Hindlimb muscle (tissue), 1 donor: ENCODE data around the gene DNAJC6. TPM values are rescaled to one million over a fixed set of nuclear protein-coding genes. Genes with fewer than 3 reads are reported as not detected.
"Not testable (repeated sequence)": the region's sequence is repeated elsewhere in the genome, so short reads cannot be mapped to it uniquely, and the experiment has no call there.

ENCODE experiments used
- DNase-seq: peaks from one replicate; pipeline ENCODE4 v3.0.0-alpha.2; 2013
- polyA plus RNA-seq: library from polyadenylated mRNA; unstranded; fragments of 120-200 nt; gene quantifications from one replicate; pipeline ENCODE4 v1.2.1, GENCODE V29; 2013; ENCODE audit not compliant: insufficient read length

DNAJC6 gene
- polyA plus RNA-seq: 0.56 TPM

DNA sequence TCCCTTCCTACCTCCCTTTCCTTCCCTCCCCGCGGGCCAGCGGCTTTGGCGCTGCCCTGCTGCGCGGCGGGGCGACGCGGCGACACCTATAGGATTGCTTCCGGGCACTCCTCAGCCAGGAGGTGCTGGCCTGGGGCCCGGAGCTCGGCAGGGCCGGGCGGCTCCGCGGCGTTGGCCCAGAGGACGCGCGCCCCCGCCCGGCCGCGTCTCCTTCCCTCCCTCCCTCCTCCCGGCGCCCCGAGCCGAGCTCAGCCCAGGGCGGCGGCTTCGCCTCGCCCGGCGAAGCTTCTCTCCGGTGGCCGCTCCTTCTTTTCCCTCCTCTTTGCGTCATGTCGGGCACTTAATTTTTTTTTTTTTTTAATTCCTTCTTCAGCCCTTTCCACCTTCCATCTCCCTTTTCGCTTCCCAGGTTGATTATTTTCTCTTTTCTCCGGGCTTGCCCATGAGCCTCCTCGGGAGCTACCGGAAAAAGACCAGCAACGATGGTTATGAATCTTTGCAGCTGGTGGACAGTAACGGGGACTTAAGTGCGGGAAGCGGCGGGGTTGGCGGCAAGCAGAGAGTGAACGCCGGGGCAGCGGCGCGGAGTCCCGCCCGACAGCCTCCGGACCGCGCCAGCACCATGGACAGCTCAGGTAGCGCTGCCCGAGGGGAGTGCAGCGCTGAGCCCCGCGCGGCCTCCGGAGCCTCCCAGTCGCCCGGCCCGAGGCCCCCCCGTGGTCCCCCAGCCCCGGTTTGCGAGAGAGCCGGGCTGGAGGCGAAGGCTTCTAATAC is at the start of gene DNAJC6:
TSS of gene DNAJC6 (plus strand) at position 240 of the 774 bp plus-strand sequence. CDS start at position 443, 203 bp downstream.
- DNase-seq: peak; percentile 85

DNA sequence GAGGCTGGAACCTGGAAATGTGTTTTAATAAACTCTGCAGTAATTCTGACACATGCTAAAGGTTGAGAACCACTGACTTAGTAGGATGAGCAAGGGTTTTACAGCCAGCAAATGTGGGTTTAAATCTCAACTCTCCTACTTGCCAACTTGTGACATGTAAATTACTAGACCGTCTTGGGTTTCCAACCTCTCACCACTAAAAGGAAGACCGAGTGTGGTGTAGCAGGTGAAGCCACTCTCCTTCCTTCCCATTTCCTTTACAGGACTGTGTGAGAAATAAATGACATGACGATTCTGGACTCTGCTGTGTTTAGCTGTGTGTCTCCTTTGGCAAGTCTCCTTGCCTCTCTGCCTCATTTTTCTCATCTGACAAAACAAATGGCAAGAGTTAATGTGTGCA is 49.5 kb upstream of the DNAJC6 start:
- no peak for DNase-seq

DNA sequence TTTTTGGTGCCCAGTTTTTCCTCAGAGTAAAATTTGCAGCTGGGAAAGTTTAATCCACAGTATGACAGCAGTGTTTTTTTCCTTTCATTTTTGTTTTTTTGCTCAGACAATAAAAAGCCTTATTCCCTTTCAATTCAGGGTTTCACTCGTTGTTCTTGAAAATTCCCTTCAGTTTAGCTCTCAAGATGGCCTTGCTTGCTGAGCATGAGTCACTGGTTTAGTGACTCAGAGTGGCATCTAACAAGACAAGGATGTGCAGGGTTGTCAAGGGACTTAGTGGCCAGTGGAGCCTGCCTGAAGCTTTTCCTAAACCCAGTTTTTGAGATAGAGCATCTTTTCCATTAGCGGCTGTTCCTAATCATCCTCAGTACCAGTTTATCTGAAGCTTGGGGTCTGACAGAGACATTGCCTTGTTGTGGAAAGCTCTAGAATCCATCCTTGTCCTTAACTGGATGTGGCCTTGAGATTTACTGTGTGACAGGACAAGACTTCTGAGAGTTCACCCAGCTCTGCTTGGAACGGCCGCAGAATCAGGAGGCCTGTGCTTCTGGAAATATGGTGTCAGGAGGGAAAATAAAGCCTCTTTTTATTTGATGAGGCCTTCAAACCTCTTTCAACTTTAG is 48.4 kb upstream of the DNAJC6 start:
- DNase-seq: no peak

DNA sequence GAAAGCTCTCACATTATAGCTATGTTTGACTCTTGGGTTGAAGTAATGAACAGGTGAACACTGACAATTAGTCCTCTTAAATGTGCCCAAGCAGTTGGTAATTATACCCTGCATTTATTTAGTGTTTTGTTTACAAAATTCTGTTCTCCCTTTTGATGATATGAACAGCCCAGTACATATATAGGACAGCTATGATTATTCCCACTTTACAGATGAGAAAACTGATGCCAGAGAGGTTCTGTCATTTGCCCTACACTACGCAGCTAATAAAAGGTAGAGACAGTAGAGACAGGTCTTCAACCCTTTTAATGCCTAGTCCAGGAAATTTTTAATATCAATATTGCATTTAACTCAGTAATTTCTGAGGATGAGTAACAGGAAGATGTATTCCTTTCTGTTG is 46.1 kb upstream of the DNAJC6 start:
- no peak for DNase-seq

DNA sequence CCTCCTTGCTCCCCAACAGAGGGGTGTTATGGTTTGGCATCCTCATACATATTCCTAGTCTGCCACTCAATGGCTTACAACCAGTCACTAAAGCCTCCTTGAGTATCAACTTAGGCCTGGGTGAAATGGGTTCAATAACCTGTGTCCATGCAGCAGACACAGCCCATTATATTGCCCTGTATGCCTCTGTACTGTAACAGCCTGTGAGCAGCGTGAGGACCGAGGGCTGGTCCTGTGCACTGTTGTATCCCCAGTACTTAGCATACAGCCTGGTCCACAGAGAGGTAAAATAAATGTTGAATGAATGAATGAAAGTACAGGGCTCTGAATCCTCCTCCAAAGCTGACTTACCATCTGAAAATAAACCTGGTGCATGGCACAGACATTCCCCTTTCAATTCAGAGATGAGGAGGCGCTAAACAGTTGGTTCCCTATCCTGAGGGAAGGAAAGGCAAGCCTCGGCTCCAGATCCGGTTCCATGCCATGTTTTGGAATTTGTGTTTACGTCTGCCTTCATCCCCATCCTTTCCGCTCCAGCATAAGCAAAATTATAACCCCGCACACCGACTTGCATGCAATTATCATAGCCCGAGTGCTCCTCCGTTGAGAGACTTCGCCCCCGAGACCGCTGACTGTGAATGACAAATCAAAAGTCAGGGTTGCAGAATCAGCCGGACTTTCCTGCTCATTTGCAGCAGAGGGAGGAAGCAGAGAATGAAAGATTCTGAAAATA is 45.0 kb upstream of the DNAJC6 start:
- DNase-seq: peak; percentile 34

DNA sequence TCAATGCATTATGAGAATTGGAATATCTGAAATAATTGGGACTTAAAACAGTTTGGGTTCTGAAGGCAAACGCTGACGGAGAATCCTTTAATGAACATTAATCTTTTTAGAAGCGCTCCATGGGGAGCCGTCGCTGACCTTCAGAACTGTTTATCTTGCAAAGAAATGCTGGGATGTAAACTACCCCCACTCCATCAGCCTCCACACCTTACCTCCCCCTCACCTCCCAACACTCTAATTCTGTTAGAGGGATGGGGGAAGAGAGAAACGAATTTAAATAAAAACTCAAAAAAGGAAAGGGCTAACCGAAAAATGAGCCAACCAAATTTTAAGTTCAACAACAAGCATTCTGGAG is 44.1 kb upstream of the DNAJC6 start:
- no peak for DNase-seq

DNA sequence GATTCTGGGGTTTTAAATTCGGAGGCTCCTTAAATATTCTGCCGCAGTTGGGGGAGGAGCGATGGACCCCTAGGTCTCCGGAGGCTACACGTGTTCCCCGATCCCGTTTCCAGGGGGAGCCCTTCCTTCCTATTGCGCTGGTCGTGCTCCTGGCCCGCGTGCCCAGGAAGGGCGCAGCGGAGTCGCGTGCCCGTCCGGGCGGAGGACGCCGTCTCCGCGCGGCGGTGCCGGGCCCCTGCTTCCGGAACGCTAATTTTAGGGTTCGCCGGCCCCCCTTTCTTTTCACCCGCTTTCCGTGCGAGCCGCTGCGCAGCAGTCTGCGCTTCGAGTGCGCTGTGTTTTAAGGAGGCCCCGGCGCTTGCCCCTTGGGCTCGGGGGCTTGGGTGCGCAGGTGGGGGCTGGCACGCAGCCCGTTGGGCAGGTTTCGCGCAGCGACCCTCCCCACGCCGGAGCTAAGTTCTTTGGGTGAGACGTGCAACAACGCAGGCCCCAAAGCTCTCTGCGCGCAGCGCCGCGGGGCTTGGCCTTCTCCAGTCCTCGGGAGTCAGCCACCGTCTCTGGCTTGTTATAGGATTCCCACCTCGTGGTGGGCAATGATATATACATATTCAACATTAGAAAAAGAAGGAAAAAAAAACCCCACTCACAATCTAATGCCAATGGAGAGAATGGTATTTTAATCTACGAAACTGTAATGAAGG is 43.5 kb upstream of the DNAJC6 start:
- DNase-seq: peak; percentile 35

DNA sequence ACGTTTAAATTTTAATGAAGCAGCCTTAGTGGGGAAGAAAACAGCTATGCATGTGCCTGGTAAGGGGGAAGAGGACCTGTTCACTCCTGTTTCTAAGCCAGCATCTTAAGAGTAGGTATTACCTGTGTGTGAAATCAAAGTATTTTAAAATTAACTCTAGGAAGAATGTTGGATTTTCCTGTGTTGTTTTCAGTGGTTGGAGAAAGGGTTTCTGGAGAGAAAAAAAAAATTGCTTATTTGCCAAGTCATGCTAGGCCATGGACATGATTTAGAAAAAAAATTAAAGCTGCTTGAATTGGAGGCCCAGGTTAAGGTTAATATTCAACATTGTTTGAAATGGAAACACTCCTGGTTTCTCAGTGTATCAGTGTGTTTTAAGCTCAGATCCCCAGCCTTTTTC is 42.9 kb upstream of the DNAJC6 start:
- DNase-seq: no peak

DNA sequence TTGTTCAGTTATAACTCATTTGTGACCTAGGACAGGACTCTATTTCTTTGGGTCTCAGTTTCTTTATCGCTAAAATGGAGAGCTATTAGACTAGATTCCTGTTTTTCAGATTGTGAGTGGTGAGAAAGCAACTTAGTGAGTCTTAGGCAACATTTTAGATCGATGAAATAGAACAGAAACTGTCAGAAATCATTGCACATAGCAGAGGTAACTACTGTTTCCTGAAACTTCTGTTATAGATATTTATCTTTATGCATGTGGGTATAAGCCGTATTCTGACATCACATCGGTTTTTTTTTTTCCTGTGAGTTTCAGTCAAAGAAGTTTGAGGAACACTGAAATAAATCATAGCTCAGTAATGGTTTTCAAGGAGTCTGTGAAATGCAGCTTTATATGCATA is 42.1 kb upstream of the DNAJC6 start:
- DNase-seq: no peak

DNA sequence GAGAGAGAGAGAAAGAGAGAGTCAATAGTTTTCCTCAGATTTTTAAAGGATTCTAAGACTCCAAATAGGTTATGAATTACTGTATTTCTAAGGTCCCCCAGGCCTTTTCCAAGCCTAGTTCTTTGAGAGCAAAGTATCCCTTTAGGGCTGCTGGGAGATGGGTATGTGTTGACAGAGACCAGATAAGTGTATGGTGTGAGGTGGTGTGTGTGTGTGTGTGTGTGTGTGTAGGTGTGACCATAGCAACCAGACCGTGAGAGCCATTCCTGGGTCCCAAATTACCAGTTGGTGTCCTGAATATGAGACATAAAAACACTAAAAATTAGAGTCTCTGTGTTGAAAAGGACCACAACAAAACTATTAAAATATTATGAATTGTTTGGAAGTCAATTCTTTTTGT is 41.7 kb upstream of the DNAJC6 start:
- no peak for DNase-seq

DNA sequence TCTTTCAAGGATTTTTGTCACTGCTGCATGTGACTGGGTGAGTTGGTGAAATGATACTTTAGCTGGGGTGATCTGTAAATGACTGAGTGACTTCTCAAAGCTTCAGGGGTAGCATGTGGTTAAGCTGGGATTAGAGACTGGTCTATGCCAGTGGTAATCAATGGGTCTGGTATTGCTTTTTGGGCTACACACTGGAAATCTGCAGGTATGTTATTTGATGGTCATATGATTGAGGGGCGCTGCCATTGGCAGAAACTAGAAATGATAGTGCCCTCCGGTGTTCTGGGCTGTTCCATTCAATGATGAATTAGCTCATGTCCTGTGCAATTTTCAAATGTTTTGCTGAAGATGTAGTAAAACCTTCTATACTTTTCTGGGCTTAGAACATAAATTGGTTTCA is 39.7 kb upstream of the DNAJC6 start:
- no peak for DNase-seq

DNA sequence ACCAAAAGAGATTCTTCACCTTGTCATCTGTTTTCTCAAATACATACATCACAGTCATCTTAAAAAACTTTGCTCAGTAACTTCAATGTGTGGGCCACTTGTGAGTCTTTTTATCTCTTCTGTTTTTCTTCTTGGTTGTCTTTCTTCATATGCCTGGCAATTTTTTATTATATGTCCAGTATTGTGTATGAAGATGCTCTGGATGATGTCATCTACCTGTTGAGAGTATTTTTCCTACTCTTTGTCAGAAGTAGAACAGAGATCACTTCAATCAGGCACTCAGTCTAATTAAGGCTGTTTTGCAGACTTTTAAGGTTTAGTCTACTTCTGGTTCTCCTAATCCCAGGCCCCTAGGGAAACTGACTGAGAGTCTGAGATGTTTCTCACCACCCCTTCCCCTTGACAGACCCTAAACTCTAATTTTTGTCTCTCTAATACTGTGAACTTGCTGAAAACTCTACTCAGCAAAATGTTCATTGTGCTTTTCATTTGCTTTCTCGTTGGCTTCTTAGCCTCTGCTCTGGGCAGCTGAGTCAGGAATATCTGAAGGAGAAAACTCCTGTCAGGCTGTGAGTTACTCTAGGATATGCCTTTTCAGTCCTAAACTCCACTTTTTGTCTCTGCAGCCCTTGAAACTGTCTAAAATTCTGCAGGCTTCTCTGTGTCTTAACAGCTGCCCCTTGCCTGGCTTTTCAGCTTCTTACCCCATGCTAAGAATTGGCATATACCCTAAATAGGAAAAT is 33.0 kb upstream of the DNAJC6 start:
- no peak for DNase-seq

DNA sequence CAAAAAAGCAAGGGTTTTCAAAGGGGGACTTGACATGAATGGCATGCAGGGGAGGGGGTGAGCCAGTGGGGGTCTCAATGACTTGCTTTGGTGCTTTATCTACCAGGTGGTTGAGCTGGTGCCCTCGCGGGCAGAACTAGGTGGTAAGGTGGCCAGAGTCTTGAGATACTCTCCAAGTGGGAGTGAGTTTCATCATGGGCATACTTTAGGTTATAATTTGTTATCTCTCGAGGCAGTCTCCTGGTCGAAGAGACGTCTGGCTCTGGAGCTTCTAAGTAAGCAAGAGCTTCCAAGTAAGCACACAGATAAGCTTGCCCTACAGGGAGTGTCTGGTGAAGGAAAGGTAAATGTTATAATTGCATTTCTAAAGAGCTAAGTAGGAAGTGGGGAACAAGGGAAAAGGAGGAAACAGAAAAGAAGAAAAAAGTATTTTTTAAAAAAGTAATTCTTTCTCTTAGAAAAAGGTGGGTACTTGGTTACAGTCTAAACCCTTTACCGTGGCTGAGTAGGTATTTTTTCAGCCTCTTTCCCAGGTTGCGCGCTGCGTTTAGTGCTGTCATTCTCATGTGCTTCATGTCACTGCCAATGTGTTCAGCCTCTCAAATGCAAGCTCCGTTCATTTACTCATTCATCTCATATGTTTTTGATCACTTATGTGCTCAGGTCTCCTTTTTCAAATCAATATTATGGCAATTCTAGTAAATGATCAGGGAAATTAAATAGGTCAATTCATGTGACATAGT is 31.6 kb upstream of the DNAJC6 start:
- no peak for DNase-seq

DNA sequence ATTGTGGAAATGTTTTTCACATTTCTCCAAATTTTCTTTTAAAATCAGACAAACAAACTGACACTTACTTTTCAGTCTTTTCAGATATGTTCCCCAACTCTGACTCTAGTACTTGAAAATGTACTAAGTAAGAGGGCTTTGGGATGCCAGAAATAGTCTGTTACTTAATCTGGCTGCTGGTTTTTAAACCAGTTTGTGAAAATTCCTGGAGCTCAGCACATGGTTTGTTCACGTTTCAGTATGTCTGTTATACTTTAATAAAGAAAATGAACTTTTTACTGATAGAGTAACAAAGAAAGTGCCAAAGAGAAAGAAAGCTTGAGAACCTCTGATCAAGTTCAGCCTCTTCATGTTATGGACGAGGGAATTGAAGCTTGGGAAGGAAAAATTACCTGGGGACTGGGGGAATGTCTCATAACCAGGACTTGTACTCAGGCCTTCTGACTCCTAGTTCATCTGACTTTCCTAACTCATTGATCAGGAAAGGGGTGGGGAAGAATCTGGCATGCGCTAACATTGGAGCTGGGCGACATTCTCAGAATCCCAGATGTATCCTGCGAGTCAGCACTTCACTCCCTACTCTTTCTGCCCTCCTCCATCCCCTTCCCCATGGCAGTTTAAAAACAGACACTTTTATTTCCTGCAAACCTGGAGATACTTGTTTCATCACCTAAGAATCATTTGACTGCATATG is 30.8 kb upstream of the DNAJC6 start:
- DNase-seq: no peak

DNA sequence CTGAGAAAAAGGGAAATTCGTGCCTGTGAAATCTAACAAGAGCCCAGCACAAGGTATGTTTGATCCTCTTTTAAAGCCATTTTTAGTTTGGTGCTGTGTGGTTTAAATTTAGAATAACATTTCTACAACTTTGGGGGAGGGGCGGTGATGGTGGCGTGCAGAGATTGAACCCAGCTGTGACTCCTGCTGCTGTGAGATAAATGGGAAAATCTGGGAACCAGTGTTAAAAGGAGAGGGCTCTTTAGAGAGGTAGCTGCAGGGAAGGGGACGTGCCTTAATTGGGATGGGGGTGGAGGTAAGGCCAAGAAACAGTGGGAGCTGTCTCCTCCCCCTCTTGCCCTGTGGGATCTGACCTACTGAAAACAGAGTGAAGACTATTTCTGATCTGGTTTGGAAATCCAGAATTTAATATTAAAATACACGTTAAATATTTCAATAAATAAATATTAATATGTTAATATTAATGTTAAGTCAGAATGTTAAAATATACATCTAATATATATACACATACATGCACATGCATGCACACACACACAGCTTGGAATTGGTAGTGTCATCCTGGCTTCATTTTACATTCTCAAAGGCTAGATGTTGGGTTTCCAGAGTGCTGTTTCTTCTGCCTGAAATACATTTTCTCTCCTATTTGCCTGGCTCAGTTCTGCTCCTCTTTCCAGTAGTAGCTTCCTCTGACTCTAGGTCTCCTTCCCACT is 30.1 kb upstream of the DNAJC6 start:
- DNase-seq: no peak

DNA sequence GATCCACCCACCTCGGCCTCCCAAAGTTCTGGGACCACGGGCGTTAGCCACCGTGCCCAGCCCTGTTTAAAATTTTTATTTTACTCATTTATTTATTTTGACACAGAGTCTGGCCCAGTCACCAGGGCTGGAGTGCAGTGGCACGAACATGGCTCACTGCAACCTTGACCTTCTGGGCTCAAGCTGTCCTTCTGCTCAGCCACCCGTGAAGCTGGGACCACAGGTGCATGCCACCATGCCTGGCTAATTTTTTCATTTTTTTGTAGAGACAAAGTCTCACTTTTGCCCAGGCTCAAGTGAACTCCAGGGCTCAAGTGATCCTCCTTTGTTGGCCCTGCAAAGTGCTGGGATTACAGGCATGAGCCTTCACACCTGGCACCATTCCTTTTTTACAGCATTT is 27.5 kb upstream of the DNAJC6 start:
- DNase-seq: no peak

DNA sequence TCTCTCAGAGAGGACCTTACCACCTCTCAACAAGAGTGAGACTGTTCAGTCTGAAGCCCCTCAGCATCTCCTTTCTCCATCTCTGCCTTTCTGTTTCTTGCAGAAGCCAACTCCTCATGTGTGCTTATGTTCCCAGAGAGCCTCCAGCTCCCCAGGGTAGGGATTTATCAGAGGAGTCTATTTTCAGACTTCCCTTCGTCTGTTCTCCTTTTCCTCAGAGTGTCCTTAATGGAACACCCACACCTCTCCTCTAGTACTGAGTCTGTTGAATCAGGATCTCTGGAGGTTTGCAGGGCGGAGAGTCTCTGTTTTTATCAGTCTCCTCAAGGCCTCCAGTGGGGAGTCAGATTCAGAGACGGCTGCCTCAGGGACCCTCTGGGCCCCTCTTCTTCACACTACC is 25.1 kb upstream of the DNAJC6 start:
- DNase-seq: no peak

DNA sequence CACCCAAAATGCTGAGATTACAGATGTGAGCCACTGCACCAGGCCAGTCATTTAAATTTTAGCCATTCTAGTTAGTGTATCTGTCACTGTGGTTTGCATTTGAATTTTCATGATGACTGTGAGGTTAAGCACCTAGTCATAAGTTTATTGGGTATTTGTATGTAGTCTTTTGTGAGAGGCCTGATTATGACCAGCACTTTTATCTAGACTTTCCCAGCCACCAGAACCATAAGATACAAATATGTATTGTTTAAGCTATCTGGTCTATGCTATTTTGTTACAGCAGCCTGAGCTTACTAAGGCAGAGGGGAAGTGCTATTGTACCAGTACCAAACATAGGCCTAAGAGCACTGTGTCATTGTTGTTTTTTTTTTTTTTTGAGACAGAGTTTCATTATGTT is 19.9 kb upstream of the DNAJC6 start:
- no peak for DNase-seq

DNA sequence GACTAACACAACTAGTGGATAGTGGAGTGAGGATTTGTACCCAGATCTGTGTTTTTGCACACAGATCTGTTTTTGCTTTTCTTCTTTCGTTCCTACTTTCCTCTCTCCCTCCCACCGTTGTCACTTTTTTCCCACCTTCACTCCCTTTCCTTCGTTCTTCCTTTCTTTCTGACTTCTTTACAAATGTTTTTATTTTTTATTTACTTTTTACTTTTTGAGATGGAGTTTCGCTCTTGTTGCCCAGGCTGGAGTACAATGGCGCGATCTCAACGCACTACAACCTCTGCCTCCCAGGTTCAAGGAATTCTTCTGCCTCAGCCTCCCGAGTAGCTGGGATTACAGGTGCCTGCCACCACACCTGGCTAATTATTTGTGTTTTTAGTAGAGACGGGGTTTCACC is 17.5 kb upstream of the DNAJC6 start:
- DNase-seq: not testable (repeated sequence)

DNA sequence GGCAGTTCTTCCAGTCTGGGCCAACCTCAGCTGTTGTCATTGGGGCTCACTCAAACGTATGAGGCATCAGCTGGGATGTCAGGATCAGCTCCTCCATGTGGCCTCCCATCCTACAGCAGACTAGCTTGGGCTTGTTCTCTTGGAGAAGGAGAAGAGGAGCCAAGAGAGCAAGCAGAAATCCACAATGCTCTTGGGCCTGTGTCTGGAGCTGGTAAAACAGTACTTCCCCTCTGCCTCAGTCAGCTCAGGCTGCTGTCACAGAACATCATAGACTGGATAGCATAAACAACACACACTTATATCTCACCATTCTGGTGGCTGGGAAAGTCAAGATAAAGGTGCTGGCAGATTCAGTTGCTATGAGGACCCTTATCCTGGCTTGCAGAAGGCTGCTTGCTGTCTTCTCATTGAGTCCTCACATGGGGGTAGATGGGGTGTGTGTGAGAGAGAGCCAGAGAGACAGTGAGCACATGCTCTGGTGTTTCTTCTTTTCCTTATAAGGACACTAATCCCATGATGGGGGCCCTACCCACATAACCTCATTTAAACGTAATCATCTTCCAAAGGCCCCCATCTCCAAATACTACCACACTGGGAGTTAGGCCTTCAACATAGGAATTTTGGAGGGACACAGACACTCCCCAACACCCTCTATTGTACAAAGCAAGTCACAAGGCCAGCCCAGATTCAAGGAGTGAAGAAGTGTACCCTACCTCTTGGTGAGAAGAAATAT is 16.3 kb upstream of the DNAJC6 start:
- DNase-seq: no peak
